Activated CD8-positive, alpha-beta T cell treated with anti-CD3 and anti-CD28 coated beads for 36 hours (primary cell): Measurements from ENCODE around the gene MAS1L. TPM values are rescaled to one million over a fixed set of nuclear protein-coding genes. Genes with fewer than 3 reads are reported as not detected.
"Not testable (repeated sequence)": the region's sequence is repeated elsewhere in the genome, so short reads cannot be mapped to it uniquely, and the experiment has no call there.

Experiments
- ATAC-seq: fragments of 200-7000 bp; cut with Tn5 transposase; one replicate; pipeline ENCODE4 v1.10.0; 2021; ENCODE audit warnings: mild to moderate bottlenecking, moderate library complexity
- CTCF ChIA-PET: fragments of 350-600 bp; sonication (Branson Sonifier 250); formaldehyde crosslinking; loops from one replicate; lab custom pipeline; 2021; ENCODE audit warnings: antibody characterized with exemption; lab: Charles Lee
- POLR2A ChIA-PET: fragments of 350-600 bp; sonication (Branson Sonifier 250); formaldehyde crosslinking; loops from one replicate; lab custom pipeline; 2021; ENCODE audit warnings: antibody characterized with exemption; lab: Charles Lee
- DNase-seq: peaks from one replicate; pipeline ENCODE4 v3.0.0-alpha.2; 2020
- H3K27ac Mint-ChIP-seq: one replicate; pipeline ENCODE4 v1.8.0; 2021; ENCODE audit warnings: mild to moderate bottlenecking, mixed read lengths
- H3K27me3 Mint-ChIP-seq: one replicate; pipeline ENCODE4 v1.8.0; 2021; ENCODE audit warnings: mixed read lengths
- H3K36me3 Mint-ChIP-seq: one replicate; pipeline ENCODE4 v1.8.0; 2021; ENCODE audit warnings: low read depth, mixed read lengths
- H3K4me1 Mint-ChIP-seq: one replicate; pipeline ENCODE4 v1.8.0; 2021; ENCODE audit warnings: low read depth, mixed read lengths
- H3K4me3 Mint-ChIP-seq: one replicate; pipeline ENCODE4 v1.8.0; 2021; ENCODE audit warnings: mild to moderate bottlenecking, moderate library complexity, mixed read lengths
- H3K9me3 Mint-ChIP-seq: one replicate; pipeline ENCODE4 v1.8.0; 2021; ENCODE audit warnings: mixed read lengths
- CTCF ChIP-seq: fragments of 200-600 bp; IDR thresholded peaks from one replicate; pipeline ENCODE4 v1.8.0; 2022; ENCODE audit warnings: antibody characterized with exemption, mild to moderate bottlenecking
- intact Hi-C: fragments of 100-400 bp; cut with micrococcal nuclease; formaldehyde crosslinking; loops from one replicate; pipeline ENCODE4 v1.10.0; 2022
- total RNA-seq, 2 experiments: library from RNA; stranded (reverse); gene quantifications; one replicate each; pipeline ENCODE4 v1.2.3, GENCODE V29; 2021

MAS1L gene
- total RNA-seq, 2 experiments from 2014 or later, result not detected

- H3K36me3 Mint-ChIP-seq, result no peaks in the 10 kb centered on the region
- no peaks in the 10 kb centered on the region for H3K4me1 Mint-ChIP-seq
- peaks cover 10% of the 10 kb centered on the region for H3K27me3 Mint-ChIP-seq
- ChIA-PET POLR2A (no interaction called here), CTCF (no interaction called here)
- H3K4me3 Mint-ChIP-seq, result no peak within 1 kb of the TSS
- no peak for TF ChIP-seq CTCF
- no peak for DNase-seq
- ATAC-seq, result no peak
- no peaks in the 10 kb centered on the region for H3K9me3 Mint-ChIP-seq
- no peak within 1 kb of the TSS for H3K27ac Mint-ChIP-seq
- intact Hi-C loops, result no loop called here
Observed at GRCh38 chr6:29456971-29457370, 30.8 kb downstream of the MAS1L start, which contains the start of the genes OR11A1 and OR2H1. Gene OR11A1 (minus strand): TSS chr6:29457071. CDS start chr6:29427641, 29,430 bp downstream. Gene OR2H1 (plus strand): TSS chr6:29457155. CDS start chr6:29461770, 4,615 bp downstream.

GRCh38 chr6:29451471-29452193, 36.1 kb downstream of the MAS1L start:
- Mint-ChIP-seq H3K4me1 (no peaks in the 10 kb centered on the region), H3K27ac (no peak overlapping the region), H3K27me3 (peaks cover 19% of the 10 kb centered on the region), H3K4me3 (no peak overlapping the region), H3K9me3 (peaks cover 2% of the 10 kb centered on the region), H3K36me3 (no peaks in the 10 kb centered on the region)
- no peak for ATAC-seq
- intact Hi-C loops, result no loop called here
- no peak for TF ChIP-seq CTCF
- ChIA-PET CTCF (no interaction called here), POLR2A (no interaction called here)
- DNase-seq, result no peak

GRCh38 chr6:29447670-29448069, 40.1 kb downstream of the MAS1L start:
- ChIA-PET CTCF (no interaction called here), POLR2A (no interaction called here)
- H3K9me3 Mint-ChIP-seq, result peaks cover 2% of the 10 kb centered on the region

GRCh38 chr6:29444031-29444430, 43.7 kb downstream of the MAS1L start:
- H3K9me3 Mint-ChIP-seq, H3K27ac Mint-ChIP-seq, intact Hi-C loops, DNase-seq, H3K4me3 Mint-ChIP-seq, POLR2A ChIA-PET, CTCF ChIA-PET, H3K4me1 Mint-ChIP-seq, ATAC-seq, H3K36me3 Mint-ChIP-seq: not testable (repeated sequence)
- peaks cover 39% of the 10 kb centered on the region for H3K27me3 Mint-ChIP-seq

More at GRCh38 chr6:29447670-29448069, 40.1 kb downstream of the MAS1L start:
- Mint-ChIP-seq H3K27ac (no peak overlapping the region), H3K4me3 (no peak overlapping the region), H3K27me3 (peaks cover 25% of the 10 kb centered on the region), H3K4me1 (no peaks in the 10 kb centered on the region), H3K36me3 (no peaks in the 10 kb centered on the region)
- ATAC-seq (no peak), DNase-seq (no peak)
- intact Hi-C loops, result no loop called here
- no peak for TF ChIP-seq CTCF

GRCh38 chr6:29442719-29443118, 45.0 kb downstream of the MAS1L start:
- Mint-ChIP-seq H3K27me3 (peaks cover 36% of the 10 kb centered on the region), H3K4me3 (no peak overlapping the region), H3K27ac (no peak overlapping the region), H3K9me3 (no peaks in the 10 kb centered on the region), H3K4me1 (no peaks in the 10 kb centered on the region), H3K36me3 (no peaks in the 10 kb centered on the region)
- ChIA-PET POLR2A (no interaction called here), CTCF (no interaction called here)
- no peak for TF ChIP-seq CTCF
- intact Hi-C loops, result no loop called here
- DNase-seq (no peak), ATAC-seq (no peak)
